ENCODE results near the gene RPAIN. TPM values are rescaled to one million over a fixed set of nuclear protein-coding genes. Genes with fewer than 3 reads are reported as not detected.

RPAIN gene
- total and polyA plus RNA-seq, 2 donors (not counting 3 experiments of a cell fraction or from before 2014, with no cell fraction given), result 39.3 to 55.9 TPM

DNA sequence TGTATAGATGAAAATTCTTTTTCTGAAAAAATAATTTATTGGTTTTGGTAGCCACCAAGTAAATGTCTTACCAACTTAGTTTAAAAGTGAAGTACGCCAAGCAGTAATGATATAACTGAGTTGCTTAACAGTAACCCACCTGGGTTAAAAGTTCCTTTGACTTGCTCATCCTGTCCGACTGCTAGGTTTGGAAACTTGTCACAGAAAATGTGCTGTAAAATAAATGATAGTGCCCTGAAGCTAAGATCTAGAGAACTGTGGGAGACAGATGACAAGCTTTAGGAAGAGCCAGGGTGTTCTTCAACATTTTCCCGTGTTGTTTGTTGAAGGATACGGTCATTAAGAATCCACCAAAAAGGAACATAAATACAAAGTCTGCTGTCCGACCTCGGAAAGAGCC, 61.0 kb downstream of the RPAIN start:
- dilution Hi-C loops (cut with MboI; ENCODE audit: extremely low pct_ligation_motif_present, low sequenced_read_pairs), result no loop called here
- peaks cover 10% of the 10 kb centered on the region for H3K4me1 ChIP-seq (ENCODE audit: control insufficient read depth, extremely low read depth, insufficient read depth, low read length)
- no peaks in the 10 kb centered on the region for H3K9me3 ChIP-seq (replicated peaks; ENCODE audit: control insufficient read depth, insufficient read depth, low read length)
- FAIRE-seq, result no peak
- ChIA-PET POLR2A (no interaction called here), CTCF (interaction anchor here (0.8 kb wide), 1 partner anchor 9 kb away, joined by 3 read pairs; no protein-coding TSS in a partner anchor)
- H3K9me1 ChIP-seq (replicated peaks; ENCODE audit: control insufficient read depth, extremely low read depth, insufficient read depth, low read length), result no peaks in the 10 kb centered on the region
- DNase-seq (ENCODE audit: low read depth, low spot score), result no peak
- no peak overlapping the region for H3K4me3 ChIP-seq (replicated peaks in 1 of 3; ENCODE audit: insufficient read depth in 1 of 3, low read depth in 1 of 3, low read length in 3 of 3)
- no peaks in the 10 kb centered on the region for H4K20me1 ChIP-seq (replicated peaks; ENCODE audit: control insufficient read depth, extremely low read depth, insufficient read depth, low read length)
- H3K79me2 ChIP-seq (ENCODE audit: control insufficient read depth, insufficient read depth, low read length), result peaks cover 40% of the 10 kb centered on the region
- H3K9ac ChIP-seq (replicated peaks; ENCODE audit: extremely low read depth, insufficient read depth, low read length), result no peak overlapping the region
- no peak overlapping the region for H3K4me2 ChIP-seq (ENCODE audit: insufficient read depth, low read length)
- H3K36me3 ChIP-seq (ENCODE audit: control insufficient read depth in 2 of 2, extremely low read depth in 1 of 2, insufficient read depth in 2 of 2, low read length in 2 of 2), result peaks cover 22 to 42% of the 10 kb centered on the region in 2 experiments
- H3K27me3 ChIP-seq (ENCODE audit: control insufficient read depth in 2 of 2, insufficient read depth in 2 of 2, low read length in 2 of 2), result no peaks in the 10 kb centered on the region
- no peak overlapping the region for H3K27ac ChIP-seq (ENCODE audit: insufficient read depth, low read depth, low read length)
- intact Hi-C loops (cut with micrococcal nuclease), result no loop called here
- TF ChIP-seq EZH2 (IDR thresholded peaks at IDR 0.05; ENCODE audit: borderline replicate concordance, low read depth, low read length, severe bottlenecking) (no peak), JUN (IDR thresholded peaks at IDR 0.05; ENCODE audit: borderline replicate concordance, insufficient read depth, insufficient read length, low read depth) (no peak), GATA2 (IDR thresholded peaks at IDR 0.05; ENCODE audit: insufficient read depth, insufficient read length, low read depth, low read length) (no peak), MYC (IDR thresholded peaks at IDR 0.05; ENCODE audit: low read depth, low read length) (no peak), POLR2A (IDR thresholded peaks at IDR 0.05; ENCODE audit: low read depth, low read length) (no peak), POLR2AphosphoS5 (IDR thresholded peaks at IDR 0.05; ENCODE audit: insufficient read depth, low read depth, low read length) (no peak), FOS (IDR thresholded peaks at IDR 0.05; ENCODE audit: borderline replicate concordance, insufficient read depth, low read length) (no peak)
- TF ChIP-seq, protein P1, sequence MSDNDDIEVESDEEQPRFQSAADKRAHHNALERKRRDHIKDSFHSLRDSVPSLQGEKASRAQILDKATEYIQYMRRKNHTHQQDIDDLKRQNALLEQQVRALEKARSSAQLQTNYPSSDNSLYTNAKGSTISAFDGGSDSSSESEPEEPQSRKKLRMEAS (IDR thresholded peaks at IDR 0.05; ENCODE audit: insufficient read depth, insufficient read length), result no peak
- TF ChIP-seq, protein P2, sequence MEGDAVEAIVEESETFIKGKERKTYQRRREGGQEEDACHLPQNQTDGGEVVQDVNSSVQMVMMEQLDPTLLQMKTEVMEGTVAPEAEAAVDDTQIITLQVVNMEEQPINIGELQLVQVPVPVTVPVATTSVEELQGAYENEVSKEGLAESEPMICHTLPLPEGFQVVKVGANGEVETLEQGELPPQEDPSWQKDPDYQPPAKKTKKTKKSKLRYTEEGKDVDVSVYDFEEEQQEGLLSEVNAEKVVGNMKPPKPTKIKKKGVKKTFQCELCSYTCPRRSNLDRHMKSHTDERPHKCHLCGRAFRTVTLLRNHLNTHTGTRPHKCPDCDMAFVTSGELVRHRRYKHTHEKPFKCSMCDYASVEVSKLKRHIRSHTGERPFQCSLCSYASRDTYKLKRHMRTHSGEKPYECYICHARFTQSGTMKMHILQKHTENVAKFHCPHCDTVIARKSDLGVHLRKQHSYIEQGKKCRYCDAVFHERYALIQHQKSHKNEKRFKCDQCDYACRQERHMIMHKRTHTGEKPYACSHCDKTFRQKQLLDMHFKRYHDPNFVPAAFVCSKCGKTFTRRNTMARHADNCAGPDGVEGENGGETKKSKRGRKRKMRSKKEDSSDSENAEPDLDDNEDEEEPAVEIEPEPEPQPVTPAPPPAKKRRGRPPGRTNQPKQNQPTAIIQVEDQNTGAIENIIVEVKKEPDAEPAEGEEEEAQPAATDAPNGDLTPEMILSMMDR (IDR thresholded peaks at IDR 0.05; ENCODE audit: extremely low read depth in 1 of 2, insufficient read depth in 1 of 2, low read depth in 1 of 2, low read length in 2 of 2), result no peak
- no peak overlapping the region for H2AFZ ChIP-seq (ENCODE audit: low read depth, low read length)
- no TSS peak for BruUV-seq (replicated peaks)
